Measurements from ENCODE around the gene EYA2. TPM values are rescaled to one million over a fixed set of nuclear protein-coding genes. Genes with fewer than 3 reads are reported as not detected.

Gene EYA2
- total and polyA plus RNA-seq, 2 donors (not counting 3 experiments of a cell fraction or from before 2014, with no cell fraction given) = not detected

- no peaks in the 10 kb centered on the region for H3K9me3 ChIP-seq (replicated peaks; ENCODE audit: control insufficient read depth, insufficient read depth, low read length)
- intact Hi-C loops (cut with micrococcal nuclease) = no loop called here
- H3K4me2 ChIP-seq (ENCODE audit: insufficient read depth, low read length) = no peak overlapping the region
- FAIRE-seq = no peak
- BruUV-seq (replicated peaks) = no TSS peak
- dilution Hi-C loops (cut with MboI; ENCODE audit: extremely low pct_ligation_motif_present, low sequenced_read_pairs) = no loop called here
- no peak overlapping the region for H3K4me3 ChIP-seq (replicated peaks in 1 of 3; ENCODE audit: insufficient read depth in 1 of 3, low read depth in 1 of 3, low read length in 3 of 3)
- no peaks in the 10 kb centered on the region for H3K79me2 ChIP-seq (ENCODE audit: control insufficient read depth, insufficient read depth, low read length)
- no peak overlapping the region for H3K27ac ChIP-seq (ENCODE audit: insufficient read depth, low read depth, low read length)
- ChIA-PET CTCF (no interaction called here), POLR2A (no interaction called here)
- DNase-seq (ENCODE audit: low read depth, low spot score) = no peak
- no peak overlapping the region for H3K9ac ChIP-seq (replicated peaks; ENCODE audit: extremely low read depth, insufficient read depth, low read length)
- H3K36me3 ChIP-seq (ENCODE audit: control insufficient read depth in 2 of 2, extremely low read depth in 1 of 2, insufficient read depth in 2 of 2, low read length in 2 of 2) = no peaks in the 10 kb centered on the region
- TF ChIP-seq MYC (IDR thresholded peaks at IDR 0.05; ENCODE audit: low read depth, low read length) (no peak), JUN (IDR thresholded peaks at IDR 0.05; ENCODE audit: borderline replicate concordance, insufficient read depth, insufficient read length, low read depth) (no peak), MAX (IDR thresholded peaks at IDR 0.05; ENCODE audit: insufficient read depth, insufficient read length) (no peak), POLR2A (IDR thresholded peaks at IDR 0.05; ENCODE audit: low read depth, low read length) (no peak), GATA2 (IDR thresholded peaks at IDR 0.05; ENCODE audit: insufficient read depth, insufficient read length, low read depth, low read length) (no peak), CTCF (IDR thresholded peaks at IDR 0.05; ENCODE audit: extremely low read depth in 1 of 2, insufficient read depth in 1 of 2, low read depth in 1 of 2, low read length in 2 of 2) (no peak), FOS (IDR thresholded peaks at IDR 0.05; ENCODE audit: borderline replicate concordance, insufficient read depth, low read length) (no peak), POLR2AphosphoS5 (IDR thresholded peaks at IDR 0.05; ENCODE audit: insufficient read depth, low read depth, low read length) (no peak), EZH2 (IDR thresholded peaks at IDR 0.05; ENCODE audit: borderline replicate concordance, low read depth, low read length, severe bottlenecking) (no peak)
- no peak overlapping the region for H2AFZ ChIP-seq (ENCODE audit: low read depth, low read length)
- H4K20me1 ChIP-seq (replicated peaks; ENCODE audit: control insufficient read depth, extremely low read depth, insufficient read depth, low read length) = no peaks in the 10 kb centered on the region
- H3K9me1 ChIP-seq (replicated peaks; ENCODE audit: control insufficient read depth, extremely low read depth, insufficient read depth, low read length) = no peaks in the 10 kb centered on the region
- H3K4me1 ChIP-seq (ENCODE audit: control insufficient read depth, extremely low read depth, insufficient read depth, low read length) = no peaks in the 10 kb centered on the region
- H3K27me3 ChIP-seq (ENCODE audit: control insufficient read depth in 2 of 2, insufficient read depth in 2 of 2, low read length in 2 of 2) = no peaks in the 10 kb centered on the region
Measured at GRCh38 chr20:46991168-46991567, 96.5 kb downstream of the EYA2 start.

Data from endothelial cell of umbilical vein (primary cell).